K562 (cell line): ENCODE data around the gene NRM. TPM values are rescaled to one million over a fixed set of nuclear protein-coding genes. Genes with fewer than 3 reads are reported as not detected.

Source experiments
- BRD4 ChIP-seq: fragments of 200-600 bp; sonication (generic); IDR thresholded peaks from 2 replicates; pipeline ENCODE4 v1.6.1; 2017; ENCODE audit warnings: inconsistent platforms
- CREB1 ChIP-seq, 2 experiments: sonication (generic) in 1 of 2; formaldehyde crosslinking in 1 of 2; IDR thresholded peaks; 2 replicates each; pipeline versions ENCODE4 v1.6.1 to v1.8.0; 2012 to 2022; ENCODE audit warnings: inconsistent platforms in 1 of 2, mild to moderate bottlenecking in 1 of 2, missing genetic modification reagents in 1 of 2, moderate library complexity in 1 of 2
- GABPA ChIP-seq: fragments of 200-800 bp; sonication (Bioruptor generic); conservative IDR thresholded peaks from 2 replicates; pipeline ENCODE4 v1.6.1; 2016; ENCODE audit warnings: low read depth, missing genetic modification characterization, missing compliant biosample characterization
- GTF3C2 ChIP-seq: IDR thresholded peaks from 3 replicates; pipeline ENCODE4 v1.6.1; 2011; ENCODE audit warnings: borderline replicate concordance, mild to moderate bottlenecking, moderate library complexity; ENCODE audit not compliant: insufficient read length; ENCODE audit errors: extremely low read depth
- HDAC1 ChIP-seq, 2 experiments: fragments of 450-650 bp; IDR thresholded peaks; 2 replicates each; pipeline ENCODE4 v1.6.1; 2016 to 2017; ENCODE audit warnings: inconsistent platforms in 1 of 2, mild to moderate bottlenecking in 1 of 2, moderate library complexity in 1 of 2
- MTA2 ChIP-seq: fragments of 450-650 bp; IDR thresholded peaks from 2 replicates; pipeline ENCODE4 v1.6.1; 2016; ENCODE audit warnings: low read depth
- NCOA2 ChIP-seq, 2 experiments: fragments of 450-650 bp; IDR thresholded peaks; 2 replicates each; pipeline ENCODE4 v1.6.1; 2018; ENCODE audit warnings: mild to moderate bottlenecking in 2 of 2, moderate library complexity in 1 of 2; ENCODE audit not compliant: partially characterized antibody in 2 of 2
- PHB2 ChIP-seq: fragments of 450-650 bp; IDR thresholded peaks from 2 replicates; pipeline ENCODE4 v1.6.1; 2017; ENCODE audit warnings: low read depth
- RCOR1 ChIP-seq, 2 experiments: IDR thresholded peaks; 2 replicates each; pipeline ENCODE4 v1.6.1; 2012; ENCODE audit warnings: low read depth in 2 of 2, low read length in 2 of 2, borderline replicate concordance in 1 of 2, improper control_type of control experiment in 1 of 2
- SIN3B ChIP-seq: fragments of 450-650 bp; IDR thresholded peaks from 2 replicates; pipeline ENCODE4 v1.6.1; 2017; ENCODE audit warnings: low read depth, mild to moderate bottlenecking, moderate library complexity
- SMARCB1 ChIP-seq: IDR thresholded peaks from 2 replicates; pipeline ENCODE4 v1.6.1; 2011; ENCODE audit warnings: improper control_type of control experiment, low read depth; ENCODE audit not compliant: insufficient read length
- SNRNP70 ChIP-seq: fragments of 200-400 bp; formaldehyde crosslinking; optimal IDR thresholded peaks from 2 replicates; pipeline ENCODE3; 2017; ENCODE audit warnings: low read depth, low read length
- SREBF1 ChIP-seq: fragments of 150-350 bp; IDR thresholded peaks from 2 replicates; pipeline ENCODE4 v1.6.1; 2014; ENCODE audit warnings: antibody characterized with exemption, low read depth, low read length, borderline replicate concordance
- TEAD4 ChIP-seq, 2 experiments: sonication (generic) in 1 of 2; formaldehyde crosslinking in 1 of 2; IDR thresholded peaks; 2 replicates each; pipeline versions ENCODE4 v1.6.1 to v1.8.0; 2012 to 2022; ENCODE audit warnings: borderline replicate concordance in 1 of 2, inconsistent platforms in 1 of 2, low read length in 1 of 2, mild to moderate bottlenecking in 1 of 2, missing genetic modification reagents in 1 of 2
- XRCC3 ChIP-seq: fragments of 450-650 bp; IDR thresholded peaks from 2 replicates; pipeline ENCODE4 v1.6.1; 2017; ENCODE audit warnings: mild to moderate bottlenecking, moderate library complexity
- ZBTB7A ChIP-seq: IDR thresholded peaks from 2 replicates; pipeline ENCODE4 v1.6.1; 2011; ENCODE audit warnings: low read depth, mild to moderate bottlenecking, low read length, moderate library complexity, borderline replicate concordance; ENCODE audit not compliant: control insufficient read depth
- ZNF57 ChIP-seq: fragments of 450-650 bp; formaldehyde crosslinking; IDR thresholded peaks from 2 replicates; pipeline ENCODE4 v1.4.0; 2020; ENCODE audit warnings: mild to moderate bottlenecking, moderate library complexity
- ZNF644 ChIP-seq: fragments of 200-800 bp; sonication (Bioruptor generic); IDR thresholded peaks from 2 replicates; pipeline ENCODE4 v1.6.1; 2016; ENCODE audit warnings: low read depth, missing genetic modification characterization, missing compliant biosample characterization
- polyA plus RNA-seq, 8 experiments: library from polyadenylated mRNA; depleted of rRNA in 4 of 8; stranded (reverse) in 5 of 8; unstranded in 3 of 8; fragments of >200 nt; fragmentation: Nextera tagmentation in 2 of 8; fragmentation: Illumina TruSeq in 1 of 8; extraction: Ambion mirVana in 2 of 8; extraction: Trizol in 1 of 8; gene quantifications; 2 replicates each; pipeline versions ENCODE4 v1.2.1 to v1.2.3, GENCODE V29; 2011 to 2014; ENCODE audit warnings: inconsistent platforms in 1 of 8, missing spikeins in 1 of 8
- total RNA-seq, 7 experiments: library from RNA; depleted of rRNA in 6 of 7; stranded (reverse); fragments of >200 nt in 6 of 7; fragmentation: Illumina TruSeq in 2 of 7; extraction: Trizol in 2 of 7; gene quantifications; 2 replicates each; pipeline versions ENCODE4 v1.2.1 to v1.2.3, GENCODE V29; 2011 to 2021; ENCODE audit warnings: low replicate concordance in 1 of 7
- TF ChIP-seq, protein P1 (sequence below): fragments of 450-650 bp; IDR thresholded peaks from 2 replicates; pipeline ENCODE4 v1.6.1; 2016; ENCODE audit warnings: antibody characterized with exemption
- TF ChIP-seq, protein P2 (sequence below): fragments of 450-650 bp; IDR thresholded peaks from 2 replicates; pipeline ENCODE4 v1.7.0; 2016; ENCODE audit warnings: borderline replicate concordance

NRM gene
- total and polyA plus RNA-seq, 9 of the 15 experiments (the other 6 are each of a cell fraction or from before 2014, with no cell fraction given): 9.7 to 58.2 (median 18.1) TPM

GRCh38 chr6:30719791-30720737, 29.3 kb upstream of the NRM start, which contains the start of gene TUBB (continued):
- no peak; the same call in 1 of the 2 replicates for TF ChIP-seq BRD4
- no peak for TF ChIP-seq MTA2
- peak; percentile 58; the same call in 1 of the 2 replicates for TF ChIP-seq SREBF1
- no peak for TF ChIP-seq XRCC3
- TF ChIP-seq, protein P1, sequence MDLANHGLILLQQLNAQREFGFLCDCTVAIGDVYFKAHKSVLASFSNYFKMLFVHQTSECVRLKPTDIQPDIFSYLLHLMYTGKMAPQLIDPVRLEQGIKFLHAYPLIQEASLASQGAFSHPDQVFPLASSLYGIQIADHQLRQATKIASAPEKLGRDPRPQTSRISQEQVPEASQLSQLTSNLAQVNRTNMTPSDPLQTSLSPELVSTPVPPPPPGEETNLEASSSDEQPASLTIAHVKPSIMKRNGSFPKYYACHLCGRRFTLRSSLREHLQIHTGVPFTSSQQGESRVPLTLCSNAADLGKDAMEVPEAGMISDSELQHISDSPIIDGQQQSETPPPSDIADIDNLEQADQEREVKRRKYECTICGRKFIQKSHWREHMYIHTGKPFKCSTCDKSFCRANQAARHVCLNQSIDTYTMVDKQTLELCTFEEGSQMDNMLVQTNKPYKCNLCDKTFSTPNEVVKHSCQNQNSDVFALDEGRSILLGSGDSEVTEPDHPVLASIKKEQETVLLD: peak; percentile 89
- no peak for TF ChIP-seq SIN3B
- no peak for TF ChIP-seq PHB2
- no peak for TF ChIP-seq ZNF57 (CRISPR knock-in tag)
- no peak for TF ChIP-seq SNRNP70
- no peak for TF ChIP-seq ZBTB7A
- TF ChIP-seq NCOA2 (IDR thresholded peaks at IDR 0.05; ENCODE audit: partially characterized antibody in 2 of 2): no peak
- peak in 1 of 2 experiments; percentile 71; a peak in 1 of 4 replicates for TF ChIP-seq HDAC1 (IDR thresholded peaks at IDR 0.05)
- peak; percentile 62; the same call in 1 of the 2 replicates for TF ChIP-seq CREB1 (IDR thresholded peaks at IDR 0.05)
- TF ChIP-seq CREB1 (CRISPR knock-in tag; IDR thresholded peaks at IDR 0.05): peak; percentile 79
- TF ChIP-seq RCOR1 (IDR thresholded peaks at IDR 0.05; ENCODE audit: borderline replicate concordance in 1 of 2, low read depth in 2 of 2, low read length in 2 of 2): peak; percentile 40 to 48; a peak in 1 of 4 replicates
- no peak; the same call in 1 of the 2 replicates for TF ChIP-seq ZNF644 (tag)
- peak; percentile 45; the same call in 1 of the 2 replicates for TF ChIP-seq GABPA
- TF ChIP-seq TEAD4 (IDR thresholded peaks at IDR 0.05; ENCODE audit: low read length): peak; percentile 83
- TF ChIP-seq TEAD4 (CRISPR knock-in tag; IDR thresholded peaks at IDR 0.05; ENCODE audit: borderline replicate concordance): no peak
- no peak for TF ChIP-seq SMARCB1
- no peak for TF ChIP-seq GTF3C2
- TF ChIP-seq, protein P2, sequence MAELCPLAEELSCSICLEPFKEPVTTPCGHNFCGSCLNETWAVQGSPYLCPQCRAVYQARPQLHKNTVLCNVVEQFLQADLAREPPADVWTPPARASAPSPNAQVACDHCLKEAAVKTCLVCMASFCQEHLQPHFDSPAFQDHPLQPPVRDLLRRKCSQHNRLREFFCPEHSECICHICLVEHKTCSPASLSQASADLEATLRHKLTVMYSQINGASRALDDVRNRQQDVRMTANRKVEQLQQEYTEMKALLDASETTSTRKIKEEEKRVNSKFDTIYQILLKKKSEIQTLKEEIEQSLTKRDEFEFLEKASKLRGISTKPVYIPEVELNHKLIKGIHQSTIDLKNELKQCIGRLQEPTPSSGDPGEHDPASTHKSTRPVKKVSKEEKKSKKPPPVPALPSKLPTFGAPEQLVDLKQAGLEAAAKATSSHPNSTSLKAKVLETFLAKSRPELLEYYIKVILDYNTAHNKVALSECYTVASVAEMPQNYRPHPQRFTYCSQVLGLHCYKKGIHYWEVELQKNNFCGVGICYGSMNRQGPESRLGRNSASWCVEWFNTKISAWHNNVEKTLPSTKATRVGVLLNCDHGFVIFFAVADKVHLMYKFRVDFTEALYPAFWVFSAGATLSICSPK: no peak
